ENCODE data around the gene RHEBL1. TPM values are rescaled to one million over a fixed set of nuclear protein-coding genes. Genes with fewer than 3 reads are reported as not detected.

RHEBL1 gene
- total RNA-seq, 4 donors from 2014 or later, result 0.46 to 0.71 TPM; not detected in 2

DNA sequence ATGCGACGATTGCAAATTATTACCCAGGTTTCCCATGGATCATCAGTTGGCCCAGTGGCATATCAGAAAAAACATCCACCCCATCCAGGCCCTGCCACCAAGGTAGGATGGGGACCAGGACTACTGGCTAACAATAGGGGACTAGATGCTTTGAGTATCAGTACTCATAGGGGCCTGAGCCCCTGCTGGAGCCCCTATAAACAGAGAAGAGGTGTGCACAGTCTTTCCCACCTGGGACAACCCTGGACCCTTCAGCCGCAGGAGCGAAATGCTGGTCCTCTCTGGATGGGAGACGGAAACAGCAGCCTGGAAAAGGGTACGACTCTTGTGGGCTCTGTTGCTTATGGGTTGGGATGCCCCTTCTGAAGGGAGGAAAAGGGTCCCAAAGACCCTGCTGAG lies 19.2 kb upstream of the RHEBL1 start:
- peaks cover 48 to 51% (median 50%) of the 10 kb centered on the region in 3 donors for H3K27me3 ChIP-seq
- peaks cover 12 to 24% of the 10 kb centered on the region in 2 donors for H3K4me1 ChIP-seq
- no peak overlapping the region for H3K27ac ChIP-seq
- H3K9me3 ChIP-seq, result no peaks in the 10 kb centered on the region
- TF ChIP-seq CTCF (IDR thresholded peaks at IDR 0.05 in 4 of 5, conservative IDR thresholded peaks at IDR 0.05 in 1 of 5) (no peak), POLR2A (IDR thresholded peaks at IDR 0.05) (no peak)
- no peak overlapping the region for H3K4me3 ChIP-seq
- no peaks in the 10 kb centered on the region for H3K36me3 ChIP-seq
- ATAC-seq (no peak), DNase-seq (no peak)
- intact Hi-C loops (cut with DNase I; ENCODE audit: low total_unique reads), result loop anchor here (1.0 kb wide), 3 partner anchors 32 to 146 kb away; no protein-coding TSS in a partner anchor
- in situ Hi-C loops (cut with MboI; ENCODE audit: low sequenced_read_pairs in 4 of 4), result loop anchor here in 3 of 4 donors (5.0 to 25.0 kb wide), 3 partner anchors 33 to 148 kb away; no protein-coding TSS in a partner anchor

GRCh38 chr12:49088150-49088931 lies 18.6 kb upstream of the RHEBL1 start:
- intact Hi-C loops (cut with DNase I; ENCODE audit: low total_unique reads) (loop anchor here (1.0 kb wide), 3 partner anchors 33 to 147 kb away; no protein-coding TSS in a partner anchor), in situ Hi-C loops (cut with MboI; ENCODE audit: low sequenced_read_pairs in 4 of 4) (loop anchor here in 3 of 4 donors (5.0 to 25.0 kb wide), 3 partner anchors 34 to 149 kb away; no protein-coding TSS in a partner anchor)
- H3K4me1 ChIP-seq, result peaks cover 8 to 22% of the 10 kb centered on the region in 2 donors
- DNase-seq (peak; percentile 51 to 77), ATAC-seq (peak; percentile 94 to 97)
- TF ChIP-seq CTCF (IDR thresholded peaks at IDR 0.05 in 4 of 5, conservative IDR thresholded peaks at IDR 0.05 in 1 of 5) (peak; percentile 72 to 92 (median 87)), POLR2A (IDR thresholded peaks at IDR 0.05) (no peak)
- peak overlapping the region in 2 of 4 donors; percentile 20 to 40 for H3K4me3 ChIP-seq
- peaks cover 42 to 45% (median 45%) of the 10 kb centered on the region in 3 donors for H3K27me3 ChIP-seq
- no peaks in the 10 kb centered on the region for H3K9me3 ChIP-seq
- H3K27ac ChIP-seq, result no peak overlapping the region
- no peaks in the 10 kb centered on the region for H3K36me3 ChIP-seq

DNA sequence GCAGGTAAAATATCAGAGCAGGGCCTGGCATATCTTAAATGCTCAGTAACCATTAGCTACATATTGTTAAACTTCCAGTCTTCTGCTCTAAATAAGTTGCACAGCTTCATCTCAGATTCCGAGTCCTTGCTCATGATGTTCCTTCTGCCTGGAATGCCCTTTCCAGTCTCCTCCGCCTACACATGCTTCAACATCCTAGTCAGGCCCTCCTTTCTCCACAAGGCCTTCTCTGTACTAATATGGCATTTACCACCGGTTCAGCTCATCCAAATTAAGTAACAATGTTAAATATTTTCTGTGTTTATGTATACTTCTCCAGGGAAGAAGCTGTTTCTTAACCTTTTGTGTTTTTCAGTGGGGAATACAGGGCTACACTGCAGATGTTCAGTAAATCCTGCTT lies 16.3 kb upstream of the RHEBL1 start:
- intact Hi-C loops (cut with DNase I; ENCODE audit: low total_unique reads), result no loop called here
- H3K36me3 ChIP-seq, result no peaks in the 10 kb centered on the region
- peaks cover 20 to 24% (median 23%) of the 10 kb centered on the region in 3 donors for H3K27me3 ChIP-seq
- DNase-seq (no peak), ATAC-seq (no peak)
- in situ Hi-C loops (cut with MboI; ENCODE audit: low sequenced_read_pairs in 4 of 4), result loop anchor here in 3 of 4 donors (5.0 to 25.0 kb wide), 3 partner anchors 36 to 151 kb away; no protein-coding TSS in a partner anchor
- H3K4me3 ChIP-seq, result no peak overlapping the region
- H3K4me1 ChIP-seq, result peaks cover 8% of the 10 kb centered on the region in 2 donors
- no peaks in the 10 kb centered on the region for H3K9me3 ChIP-seq
- H3K27ac ChIP-seq, result no peak overlapping the region
- TF ChIP-seq POLR2A (IDR thresholded peaks at IDR 0.05) (no peak), CTCF (IDR thresholded peaks at IDR 0.05 in 4 of 5, conservative IDR thresholded peaks at IDR 0.05 in 1 of 5) (no peak)

- Histone ChIP-seq H3K36me3 (no peaks in the 10 kb centered on the region), H3K4me3 (no peak overlapping the region), H3K9me3 (no peaks in the 10 kb centered on the region), H3K27me3 (peaks cover 5 to 9% (median 8%) of the 10 kb centered on the region in 3 donors), H3K4me1 (peaks cover 0 to under 1% of the 10 kb centered on the region in 2 donors), H3K27ac (no peak overlapping the region)
- DNase-seq, result no peak
- no peak for ATAC-seq
- TF ChIP-seq POLR2A (IDR thresholded peaks at IDR 0.05) (no peak), CTCF (IDR thresholded peaks at IDR 0.05 in 4 of 5, conservative IDR thresholded peaks at IDR 0.05 in 1 of 5) (no peak)
- intact Hi-C loops (cut with DNase I; ENCODE audit: low total_unique reads), result no loop called here
- in situ Hi-C loops (cut with MboI; ENCODE audit: low sequenced_read_pairs in 4 of 4), result loop anchor here in 2 of 4 donors (10.0 to 25.0 kb wide), 2 partner anchors 150 to 153 kb away; no protein-coding TSS in a partner anchor
Measured at GRCh38 chr12:49084438-49084837, 14.7 kb upstream of the RHEBL1 start.

Measured in gastrocnemius medialis (tissue), 4 donors.